GM21367 (cell line): ENCODE data around the gene RPL22L1.
"Not testable (repeated sequence)": the region's sequence is repeated elsewhere in the genome, so short reads cannot be mapped to it uniquely, and the experiment has no call there.

Source experiments
- ATAC-seq: cut with Tn5 transposase; IDR thresholded peaks from one replicate; pipeline ENCODE4 v1.9.1; 2021; ENCODE audit not compliant: unreplicated experiment

Gene RPL22L1

GRCh38 chr3:170830580-170830979 is 39.4 kb downstream of the RPL22L1 start:
- no peak for ATAC-seq

- no peak for ATAC-seq
Measured at GRCh38 chr3:170829546-170830272, 40.3 kb downstream of the RPL22L1 start.

- ATAC-seq, result no peak
Measured at GRCh38 chr3:170826047-170826446, 43.9 kb downstream of the RPL22L1 start.

- not testable (repeated sequence) for ATAC-seq
Measured at GRCh38 chr3:170823562-170823961, 46.4 kb downstream of the RPL22L1 start.

- ATAC-seq, result not testable (repeated sequence)
Measured at GRCh38 chr3:170818325-170818724, 51.7 kb downstream of the RPL22L1 start.

- ATAC-seq, result not testable (repeated sequence)
Measured at GRCh38 chr3:170817471-170817870, 52.5 kb downstream of the RPL22L1 start.

- ATAC-seq, result no peak
Measured at GRCh38 chr3:170816841-170817240, 53.2 kb downstream of the RPL22L1 start.

GRCh38 chr3:170816341-170816740 is 53.7 kb downstream of the RPL22L1 start:
- ATAC-seq, result no peak

GRCh38 chr3:170815936-170816335 is 54.1 kb downstream of the RPL22L1 start:
- no peak for ATAC-seq

- no peak for ATAC-seq
Measured at GRCh38 chr3:170815340-170815739, 54.7 kb downstream of the RPL22L1 start.
